Fibroblast of peridontal ligament (primary cell): Measurements from ENCODE around the gene TUBGCP2.

Source experiments
- DNase-seq: peaks from one replicate; pipeline ENCODE4 v3.0.0-alpha.2; 2010; ENCODE audit errors: extremely low read depth

Gene TUBGCP2

GRCh38 chr10:133308421-133309099 is at the start of gene TUBGCP2, which contains the start of gene ZNF511:
Gene TUBGCP2, minus strand, starts transcription at chr10:133308872. Its CDS starts 5,931 bp downstream, at chr10:133302941.
Gene ZNF511, plus strand, starts transcription at chr10:133308914. Its CDS starts 30 bp downstream, at chr10:133308944.
- DNase-seq: peak; percentile 72

DNA sequence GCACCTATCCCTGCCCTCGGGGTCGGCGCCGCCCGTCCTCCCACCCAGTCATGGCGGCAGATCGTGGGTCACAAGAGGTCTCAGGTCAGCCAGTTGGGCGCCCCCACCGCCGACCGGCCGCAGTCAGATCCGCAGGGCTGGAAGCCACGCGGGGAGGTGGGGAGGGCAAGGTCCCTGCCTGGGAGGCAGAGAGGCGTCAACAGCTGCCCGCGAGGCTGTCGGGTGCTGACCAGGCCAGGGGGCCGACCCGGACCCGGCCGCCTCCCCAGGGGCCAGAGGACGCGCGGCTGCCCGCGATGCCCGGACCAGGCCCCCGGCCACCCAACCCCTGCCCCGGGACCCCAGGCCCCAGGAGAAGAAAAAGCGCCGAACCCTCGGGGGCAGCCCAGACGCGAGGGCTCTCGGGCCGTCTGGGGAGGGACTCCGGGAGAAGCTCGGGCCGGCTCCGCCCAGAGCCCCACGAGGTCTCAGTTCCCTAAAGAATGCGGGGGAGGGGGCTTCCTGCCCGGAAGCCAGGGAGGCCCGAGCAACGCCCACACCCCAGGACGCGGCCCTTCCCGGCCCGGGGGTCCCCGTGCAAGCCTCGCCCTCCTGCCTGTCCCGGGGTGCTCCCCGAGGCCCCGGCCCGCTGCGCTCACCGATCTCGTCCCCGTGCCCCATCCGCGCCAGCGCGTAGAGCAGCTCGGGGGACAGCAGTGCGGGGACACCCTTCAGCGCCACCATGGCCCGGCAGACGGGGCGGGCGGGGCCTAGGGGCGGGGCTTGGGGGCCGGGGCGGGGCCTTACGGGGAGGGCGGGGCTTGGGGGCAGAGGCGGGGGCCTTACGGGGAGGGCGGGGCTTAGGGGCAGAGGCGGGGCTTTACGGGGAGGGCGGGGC is 48.9 kb upstream of the TUBGCP2 start, which contains the start of gene FUOM:
Gene FUOM, minus strand, starts transcription at position 735 of the 877 bp plus-strand sequence. Its CDS starts 12 bp downstream, at position 723.
- peak; percentile 10 for DNase-seq

DNA sequence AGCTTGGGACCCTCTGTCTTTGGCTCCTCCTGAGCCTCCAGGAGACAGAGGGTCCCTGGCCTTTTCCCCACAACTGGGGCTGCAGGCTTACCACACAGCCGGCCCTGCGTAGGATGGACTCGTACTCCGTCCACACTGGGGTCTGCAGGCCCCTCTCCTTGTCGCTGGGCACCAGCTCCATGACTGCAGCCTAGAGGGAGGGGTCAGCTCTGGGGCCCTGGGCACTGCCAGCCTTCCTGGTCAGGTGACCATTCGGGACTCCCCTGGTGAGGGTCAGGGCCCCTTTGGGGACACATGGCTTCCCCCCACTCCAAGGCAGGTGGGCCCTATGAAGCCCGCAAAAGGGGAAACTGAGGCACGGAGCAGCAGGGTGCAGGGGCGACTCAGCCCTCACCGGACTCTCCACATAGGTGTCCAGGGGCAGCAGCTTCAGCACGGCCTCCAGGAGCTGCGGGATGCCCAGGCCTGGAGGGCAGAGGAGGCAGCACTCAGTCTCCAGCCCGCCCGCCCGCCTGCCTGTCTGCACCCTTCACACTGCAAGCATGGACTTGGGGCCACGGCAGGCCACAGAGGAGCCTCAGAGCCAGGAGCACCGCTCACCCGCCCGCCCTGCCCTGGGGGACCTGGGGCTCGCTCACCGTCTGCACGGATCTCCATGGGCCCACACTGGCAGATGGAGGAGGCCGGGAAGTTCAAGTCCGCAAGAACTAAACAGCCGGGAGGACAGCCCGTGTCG is 48.0 kb upstream of the TUBGCP2 start:
- no peak for DNase-seq

DNA sequence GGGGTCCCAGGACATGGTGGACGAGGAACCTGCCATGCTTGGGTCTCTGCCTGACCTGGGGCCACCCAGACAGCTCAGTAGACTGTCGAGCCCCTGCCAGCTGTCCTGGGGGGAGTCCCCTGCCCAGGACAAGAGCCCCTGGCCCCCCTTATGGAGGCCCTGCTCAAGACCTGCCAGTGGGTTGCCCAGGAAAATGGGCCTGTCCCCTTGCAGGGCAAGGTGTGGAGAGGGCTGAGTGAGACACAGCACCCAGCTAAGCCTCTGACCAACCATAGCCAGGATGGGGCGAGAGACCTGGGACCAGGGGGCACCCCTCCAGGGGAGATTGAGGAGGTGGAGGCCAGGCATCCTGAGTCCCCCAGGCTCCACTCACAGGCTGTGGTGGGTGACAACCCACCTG is 47.3 kb upstream of the TUBGCP2 start:
- no peak for DNase-seq

DNA sequence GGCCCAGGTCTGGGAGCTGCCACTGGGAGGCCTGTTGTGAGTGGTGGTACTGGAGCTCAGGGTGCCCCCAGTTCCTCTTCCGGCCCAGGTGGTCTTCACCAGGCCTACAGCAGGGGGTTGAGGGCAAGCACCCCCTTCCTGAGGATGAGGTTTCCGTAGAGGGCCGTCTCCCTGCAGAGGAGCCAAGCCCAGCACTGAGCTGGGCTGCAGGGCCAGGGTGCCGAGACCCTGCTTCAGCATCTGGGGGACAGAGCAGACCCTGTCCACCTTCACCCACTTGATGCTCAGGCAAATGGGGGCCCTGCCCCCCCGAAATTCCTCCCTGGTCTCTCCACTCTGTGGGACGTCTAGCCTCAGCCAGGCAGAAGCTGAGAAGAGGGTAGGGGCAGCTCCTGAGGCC is 46.6 kb upstream of the TUBGCP2 start:
- DNase-seq: no peak

- no peak for DNase-seq
Measured at GRCh38 chr10:133354672-133355240, 46.1 kb upstream of the TUBGCP2 start.

GRCh38 chr10:133353988-133354605 is 45.4 kb upstream of the TUBGCP2 start:
- DNase-seq: no peak

DNA sequence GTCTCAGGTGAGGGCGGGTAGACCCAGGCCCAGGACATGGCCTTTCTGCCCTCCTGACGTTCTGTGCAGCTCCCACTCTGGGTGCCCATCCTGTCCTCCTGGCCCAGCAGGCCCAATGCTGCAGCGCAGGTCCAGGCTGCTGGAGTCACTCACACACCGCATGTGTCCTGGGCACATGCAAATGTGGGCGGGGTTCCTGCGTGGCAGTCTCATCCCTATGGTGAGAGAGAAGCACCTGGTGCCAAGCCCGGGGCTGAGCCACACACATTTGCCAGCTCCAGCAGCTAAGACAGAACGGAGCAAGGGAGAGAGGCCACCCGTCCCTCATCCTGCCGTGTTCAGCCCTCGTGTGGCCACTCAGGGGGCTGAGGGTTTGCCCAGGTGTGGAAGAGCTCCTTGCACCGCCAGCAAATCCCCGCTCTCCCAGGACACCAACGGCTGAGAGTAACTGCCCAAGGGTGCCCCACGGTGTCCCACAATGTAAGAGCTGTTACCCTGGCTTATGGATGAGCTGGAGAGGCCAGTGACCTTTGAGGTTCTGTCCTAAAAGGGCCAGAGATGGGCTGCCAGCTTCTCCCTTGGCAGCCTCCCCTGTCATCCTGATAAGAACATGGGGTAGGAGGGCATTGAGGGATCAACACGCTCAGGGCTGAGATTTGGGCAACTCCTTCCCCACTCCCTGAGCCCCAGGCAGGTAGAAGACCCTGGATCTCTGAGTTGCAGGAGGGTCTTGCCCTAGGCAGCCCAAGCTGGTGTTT is 44.7 kb upstream of the TUBGCP2 start:
- DNase-seq: no peak

DNA sequence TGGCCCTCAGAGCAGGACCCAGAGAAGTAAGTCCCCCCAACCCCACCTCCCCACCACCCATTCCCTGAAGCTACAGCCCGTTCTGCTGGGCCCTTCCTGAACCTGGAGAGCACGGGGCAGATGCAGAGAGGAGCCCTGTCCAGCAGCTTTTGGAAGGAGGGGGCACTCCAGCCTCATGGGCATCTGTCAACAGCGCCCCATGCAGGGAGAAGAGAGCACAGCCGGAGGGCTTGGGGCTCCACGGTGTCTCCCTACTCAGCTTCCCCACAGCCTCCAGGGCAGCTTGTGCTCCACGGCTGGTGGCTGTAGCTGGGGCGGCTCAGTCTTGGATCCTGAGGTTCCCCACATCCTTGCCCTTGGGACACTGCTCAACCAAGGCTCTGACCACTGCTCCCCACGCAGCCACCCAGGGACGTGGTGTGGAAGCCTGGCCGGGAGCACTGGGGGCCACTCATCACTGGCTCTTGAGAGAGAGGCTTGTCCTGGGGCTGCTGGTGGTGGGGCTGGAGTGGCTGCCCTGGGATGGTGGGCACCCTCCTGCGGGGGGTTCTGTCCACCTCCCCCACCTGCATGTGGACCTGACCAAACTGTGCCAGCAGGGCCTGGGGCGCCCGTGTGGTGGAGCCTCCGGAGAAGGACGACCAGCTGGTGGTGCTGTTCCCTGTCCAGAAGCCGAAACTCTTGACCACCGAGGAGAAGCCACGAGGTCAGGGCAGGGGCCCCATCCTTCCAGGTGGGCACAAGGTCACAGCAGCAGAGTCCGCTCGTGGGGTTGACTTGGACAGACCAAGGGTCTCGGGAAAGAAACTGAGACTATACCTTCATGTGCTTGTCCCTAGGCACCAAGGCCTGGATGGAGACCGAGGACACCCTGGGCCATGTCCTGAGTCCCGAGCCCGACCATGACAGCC is 43.0 kb upstream of the TUBGCP2 start:
- DNase-seq: no peak

GRCh38 chr10:133350950-133351329 is 42.3 kb upstream of the TUBGCP2 start:
- DNase-seq: no peak

DNA sequence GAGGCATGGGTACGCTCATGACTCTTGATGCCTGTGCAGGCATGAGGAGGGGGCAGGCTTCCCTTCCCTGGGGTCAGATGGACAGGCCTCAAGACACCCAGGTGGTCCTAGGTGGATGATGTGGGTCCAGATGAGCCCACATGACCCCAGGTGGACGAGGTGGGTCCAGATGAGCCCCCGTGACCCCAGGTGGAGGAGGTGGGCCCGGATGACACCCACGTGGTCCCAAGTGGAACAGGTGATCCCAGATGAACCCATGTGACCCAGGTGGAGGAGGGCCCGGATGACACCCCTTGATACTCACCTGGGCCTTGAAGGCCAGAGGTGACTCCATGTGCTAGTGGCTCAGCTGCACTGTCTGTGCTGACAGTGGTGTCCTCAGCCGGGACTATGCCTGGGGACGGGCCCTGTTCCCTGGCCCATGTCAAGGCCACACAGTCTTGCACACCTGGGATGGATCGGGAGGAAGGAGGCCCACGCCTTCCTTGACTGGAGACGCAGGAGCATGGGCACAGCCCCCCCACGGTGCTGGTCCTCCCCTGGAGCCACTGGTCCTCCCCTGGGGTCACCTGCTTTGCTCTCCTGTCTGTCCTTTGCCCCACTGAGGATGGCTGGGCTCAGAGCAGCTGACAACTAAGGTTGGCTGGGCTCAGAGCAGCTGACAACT is 41.7 kb upstream of the TUBGCP2 start:
- DNase-seq: no peak

GRCh38 chr10:133349577-133350011 is 40.9 kb upstream of the TUBGCP2 start:
- no peak for DNase-seq

GRCh38 chr10:133349160-133349568 is 40.5 kb upstream of the TUBGCP2 start:
- DNase-seq: no peak

DNA sequence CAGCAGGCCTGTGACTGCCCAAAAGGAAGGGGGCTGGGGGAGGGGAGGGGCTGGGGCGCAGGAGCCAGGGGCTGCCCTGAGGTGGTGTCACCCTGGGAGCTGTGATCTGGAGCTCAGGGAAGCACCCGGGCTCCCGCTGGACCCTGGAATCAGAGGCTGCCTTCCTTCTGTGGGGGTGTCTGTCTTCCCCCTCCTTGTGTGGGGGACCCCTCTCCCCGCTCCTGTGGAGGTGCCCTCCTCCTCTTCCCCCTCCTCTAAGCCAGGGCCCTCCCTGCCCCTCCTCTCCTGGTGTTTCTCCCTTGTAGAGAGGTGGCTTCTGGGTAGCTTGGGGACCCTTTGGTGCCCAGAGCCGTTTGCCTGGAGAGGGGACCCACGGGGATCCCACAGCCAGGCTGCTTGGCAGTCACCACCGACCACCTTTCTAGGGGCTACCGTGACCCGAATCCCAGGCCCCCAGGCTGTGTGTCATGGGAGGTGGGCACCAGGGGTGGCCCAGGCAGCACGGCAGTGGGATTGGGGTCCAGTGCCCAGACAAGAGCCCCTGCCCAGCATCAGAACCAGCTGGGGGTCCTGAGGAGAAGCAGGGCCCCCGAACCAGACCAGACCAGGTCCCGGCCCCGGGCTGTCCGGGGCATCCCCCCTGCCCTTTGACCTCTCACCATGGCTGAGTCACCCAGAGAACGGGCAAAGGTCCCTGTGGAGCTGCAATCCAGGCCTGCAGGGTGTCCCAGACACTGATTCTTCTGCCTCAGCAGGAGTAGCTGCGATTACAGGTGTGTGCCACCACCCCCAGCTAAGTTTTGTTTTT is 39.2 kb upstream of the TUBGCP2 start:
- no peak for DNase-seq

DNA sequence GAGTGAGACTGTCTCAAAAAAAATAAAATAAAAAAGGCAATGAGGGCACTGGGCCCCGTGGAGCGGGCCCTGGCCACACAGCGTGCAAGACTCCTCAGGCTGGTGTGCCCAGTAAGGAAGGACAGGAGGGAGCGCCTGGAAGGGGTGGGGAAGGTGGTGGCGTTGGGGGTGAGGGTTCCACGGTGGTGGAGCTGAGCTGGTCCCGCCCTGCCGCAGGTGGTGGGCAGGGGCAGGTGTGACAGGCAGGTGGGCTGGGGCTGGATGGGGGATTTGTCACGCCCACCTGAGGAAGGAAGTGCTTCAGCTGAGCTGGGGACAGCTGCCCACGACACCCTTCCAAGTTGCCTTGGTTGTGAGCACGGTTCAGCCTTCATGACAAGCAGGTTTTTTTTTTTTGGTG is 37.7 kb upstream of the TUBGCP2 start:
- DNase-seq: no peak

DNA sequence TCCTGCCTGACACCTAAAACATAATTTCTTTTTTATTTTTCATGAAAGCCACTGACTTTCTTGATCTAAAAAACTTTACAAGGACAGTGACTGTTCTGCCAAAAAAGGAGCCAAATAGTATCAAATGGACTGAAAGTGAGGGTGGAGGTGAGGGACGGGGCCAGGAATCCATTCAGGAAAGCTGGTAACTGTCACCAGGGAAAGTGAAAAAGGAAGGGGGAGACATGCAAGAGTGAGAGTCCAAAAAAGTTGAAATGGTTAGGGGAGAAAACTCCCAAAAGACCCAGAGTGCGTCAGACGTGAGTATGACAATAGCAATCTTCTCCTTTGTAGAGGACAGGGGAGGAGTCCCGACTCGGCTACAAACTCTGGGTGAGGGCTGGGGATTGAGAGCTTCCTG is 35.6 kb upstream of the TUBGCP2 start:
- DNase-seq: no peak

- DNase-seq: no peak
Measured at GRCh38 chr10:133343558-133343957, 34.9 kb upstream of the TUBGCP2 start.

DNA sequence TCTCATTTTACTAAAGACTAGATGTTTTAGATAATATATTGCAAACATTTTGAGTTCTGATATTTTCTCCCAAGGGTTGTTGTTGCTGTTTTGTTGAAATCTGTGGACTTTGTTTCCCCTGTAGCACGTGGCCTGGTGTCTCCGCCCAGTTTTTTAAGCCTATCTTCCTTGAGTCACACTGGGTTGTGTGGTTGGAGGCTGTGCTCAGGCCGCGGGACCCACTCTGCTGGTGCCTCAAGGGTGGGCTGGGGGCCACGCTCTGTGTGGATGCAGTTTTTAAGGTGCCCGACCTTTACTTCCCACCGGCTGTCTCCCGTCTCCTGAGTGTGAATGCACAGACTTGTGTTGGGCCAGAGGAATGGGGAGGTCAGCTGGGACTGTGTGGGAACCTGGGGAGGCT is 34.3 kb upstream of the TUBGCP2 start:
- DNase-seq: no peak
